HAP-1 (cell line): Measurements from ENCODE around the gene DCAF4L1.

Experiments
- DNase-seq, 2 experiments: peaks; one replicate each; pipeline ENCODE4 v3.0.0-alpha.2; 2016 to 2020; ENCODE audit warnings: low spot score in 2 of 2
- H3K27me3 ChIP-seq: fragments of 250-450 bp; sonication (Bioruptor Pico); 2 replicates; pipeline ENCODE4 v1.5.1; 2020; ENCODE audit warnings: low read depth, mild to moderate bottlenecking, moderate library complexity
- H3K36me3 ChIP-seq: fragments of 250-450 bp; sonication (Bioruptor Pico); replicated peaks from 2 replicates; pipeline ENCODE4 v1.5.1; 2020; ENCODE audit warnings: mild to moderate bottlenecking
- H3K4me1 ChIP-seq: fragments of 250-450 bp; sonication (Bioruptor Pico); 2 replicates; pipeline ENCODE4 v1.5.1; 2020; ENCODE audit warnings: mild to moderate bottlenecking
- H3K4me3 ChIP-seq: fragments of 250-450 bp; sonication (Bioruptor Pico); 2 replicates; pipeline ENCODE4 v1.5.1; 2020; ENCODE audit warnings: mild to moderate bottlenecking, moderate library complexity
- H3K9me3 ChIP-seq: fragments of 250-450 bp; sonication (Bioruptor Pico); 2 replicates; pipeline ENCODE4 v1.5.1; 2020; ENCODE audit warnings: mild to moderate bottlenecking, moderate library complexity
- in situ Hi-C: fragments of 300-500 bp; cut with MboI; formaldehyde crosslinking; loops from 3 replicates; pipeline ENCODE4 v1.14.3; 2020; ENCODE audit warnings: low sequenced_read_pairs, inconsistent platforms, mixed read lengths

DCAF4L1 gene

GRCh38 chr4:41981456-41981855 lies at the start of gene DCAF4L1:
TSS of gene DCAF4L1 (plus strand) at chr4:41981756. CDS start at chr4:41981793, 37 bp downstream.
- Histone ChIP-seq H3K4me1 (peaks cover 12% of the 10 kb centered on the region), H3K27me3 (no peaks in the 10 kb centered on the region), H3K4me3 (no peak within 1 kb of the TSS), H3K9me3 (no peaks in the 10 kb centered on the region), H3K36me3 (no peaks in the 10 kb centered on the region)
- no peak for DNase-seq
- in situ Hi-C loops, result no loop called here

GRCh38 chr4:41932988-41933387 lies 48.6 kb upstream of the DCAF4L1 start:
- Histone ChIP-seq H3K4me1 (peaks cover 33% of the 10 kb centered on the region), H3K4me3 (no peak overlapping the region), H3K9me3 (no peaks in the 10 kb centered on the region), H3K36me3 (peaks cover 1% of the 10 kb centered on the region), H3K27me3 (no peaks in the 10 kb centered on the region)
- in situ Hi-C loops, result no loop called here
- DNase-seq, result no peak

- Histone ChIP-seq H3K27me3 (no peaks in the 10 kb centered on the region), H3K4me3 (no peak overlapping the region), H3K36me3 (peaks cover 11% of the 10 kb centered on the region), H3K9me3 (no peaks in the 10 kb centered on the region), H3K4me1 (peaks cover 43% of the 10 kb centered on the region)
- DNase-seq, result no peak
- in situ Hi-C loops, result no loop called here
Observed at GRCh38 chr4:41933997-41934503, 47.5 kb upstream of the DCAF4L1 start.

GRCh38 chr4:41934514-41934900 lies 47.0 kb upstream of the DCAF4L1 start:
- in situ Hi-C loops, result no loop called here
- peaks cover 44% of the 10 kb centered on the region for H3K4me1 ChIP-seq
- no peak for DNase-seq
- peak overlapping the region; percentile 78 for H3K4me3 ChIP-seq
- peaks cover 16% of the 10 kb centered on the region for H3K36me3 ChIP-seq
- H3K9me3 ChIP-seq, result no peaks in the 10 kb centered on the region
- H3K27me3 ChIP-seq, result no peaks in the 10 kb centered on the region

GRCh38 chr4:41934901-41935651 lies 46.5 kb upstream of the DCAF4L1 start, which contains the start of gene TMEM33:
TSS of gene TMEM33 (plus strand) at chr4:41935429. CDS start at chr4:41935485, 56 bp downstream.
- Histone ChIP-seq H3K4me3 (peak within 1 kb of the TSS; percentile 78), H3K36me3 (peaks cover 19% of the 10 kb centered on the region), H3K4me1 (peaks cover 40% of the 10 kb centered on the region), H3K9me3 (no peaks in the 10 kb centered on the region), H3K27me3 (no peaks in the 10 kb centered on the region)
- in situ Hi-C loops, result no loop called here
- peak; percentile 93 to 94 for DNase-seq

- in situ Hi-C loops, result no loop called here
- DNase-seq, result no peak
- peaks cover 35% of the 10 kb centered on the region for H3K4me1 ChIP-seq
Observed at GRCh38 chr4:41935652-41936021, 45.9 kb upstream of the DCAF4L1 start.

GRCh38 chr4:41939016-41939626 lies 42.4 kb upstream of the DCAF4L1 start:
- Histone ChIP-seq H3K27me3 (no peaks in the 10 kb centered on the region), H3K4me3 (no peak overlapping the region), H3K36me3 (peaks cover 36% of the 10 kb centered on the region), H3K4me1 (peaks cover 51% of the 10 kb centered on the region), H3K9me3 (no peaks in the 10 kb centered on the region)
- in situ Hi-C loops, result no loop called here
- peak in 1 of 2 experiments; percentile 34 for DNase-seq

More at GRCh38 chr4:41935652-41936021, 45.9 kb upstream of the DCAF4L1 start:
- H3K9me3 ChIP-seq, result no peaks in the 10 kb centered on the region
- no peaks in the 10 kb centered on the region for H3K27me3 ChIP-seq
- peaks cover 19% of the 10 kb centered on the region for H3K36me3 ChIP-seq
- peak overlapping the region; percentile 78 for H3K4me3 ChIP-seq

- no peak for DNase-seq
- Histone ChIP-seq H3K27me3 (no peaks in the 10 kb centered on the region), H3K4me1 (peaks cover 64% of the 10 kb centered on the region), H3K36me3 (peaks cover 48% of the 10 kb centered on the region), H3K4me3 (no peak overlapping the region), H3K9me3 (no peaks in the 10 kb centered on the region)
- in situ Hi-C loops, result no loop called here
Observed at GRCh38 chr4:41940834-41941233, 40.7 kb upstream of the DCAF4L1 start.

- Histone ChIP-seq H3K9me3 (no peaks in the 10 kb centered on the region), H3K27me3 (no peaks in the 10 kb centered on the region), H3K36me3 (peaks cover 63% of the 10 kb centered on the region), H3K4me1 (peaks cover 55% of the 10 kb centered on the region), H3K4me3 (no peak overlapping the region)
- DNase-seq, result no peak
- in situ Hi-C loops, result no loop called here
Observed at GRCh38 chr4:41943506-41943905, 38.0 kb upstream of the DCAF4L1 start.

GRCh38 chr4:41944089-41944488 lies 37.5 kb upstream of the DCAF4L1 start:
- in situ Hi-C loops, result no loop called here
- Histone ChIP-seq H3K27me3 (no peaks in the 10 kb centered on the region), H3K4me1 (peaks cover 49% of the 10 kb centered on the region), H3K36me3 (peaks cover 58% of the 10 kb centered on the region), H3K4me3 (no peak overlapping the region), H3K9me3 (no peaks in the 10 kb centered on the region)
- DNase-seq, result peak; percentile 67 to 90

- Histone ChIP-seq H3K9me3 (no peaks in the 10 kb centered on the region), H3K36me3 (peaks cover 81% of the 10 kb centered on the region), H3K4me1 (peaks cover 31% of the 10 kb centered on the region), H3K27me3 (no peaks in the 10 kb centered on the region), H3K4me3 (no peak overlapping the region)
- in situ Hi-C loops, result no loop called here
- DNase-seq, result no peak
Observed at GRCh38 chr4:41949531-41949930, 32.0 kb upstream of the DCAF4L1 start.

GRCh38 chr4:41957634-41958033 lies 23.9 kb upstream of the DCAF4L1 start:
- in situ Hi-C loops, result loop anchor here (25.0 kb wide), 1 partner anchor 580 kb away; no protein-coding TSS in a partner anchor
- H3K4me3 ChIP-seq, result no peak overlapping the region
- H3K36me3 ChIP-seq, result peaks cover 24% of the 10 kb centered on the region
- H3K27me3 ChIP-seq, result no peaks in the 10 kb centered on the region
- peaks cover 15% of the 10 kb centered on the region for H3K4me1 ChIP-seq
- DNase-seq, result peak; percentile 28 to 40
- no peaks in the 10 kb centered on the region for H3K9me3 ChIP-seq

GRCh38 chr4:41963105-41963504 lies 18.5 kb upstream of the DCAF4L1 start:
- Histone ChIP-seq H3K36me3 (peaks cover 5% of the 10 kb centered on the region; the same call in 1 of the 2 replicates), H3K4me3 (no peak overlapping the region), H3K4me1 (peaks cover 15% of the 10 kb centered on the region), H3K27me3 (no peaks in the 10 kb centered on the region), H3K9me3 (no peaks in the 10 kb centered on the region)
- peak in 1 of 2 experiments; percentile 36 for DNase-seq
- in situ Hi-C loops, result loop anchor here (25.0 kb wide), 1 partner anchor 574 kb away; no protein-coding TSS in a partner anchor

- Histone ChIP-seq H3K36me3 (peaks cover 4% of the 10 kb centered on the region; the same call in 1 of the 2 replicates), H3K27me3 (no peaks in the 10 kb centered on the region), H3K9me3 (no peaks in the 10 kb centered on the region), H3K4me1 (peaks cover 8% of the 10 kb centered on the region), H3K4me3 (no peak overlapping the region)
- in situ Hi-C loops, result loop anchor here (25.0 kb wide), 1 partner anchor 573 kb away; no protein-coding TSS in a partner anchor
- DNase-seq, result no peak
Observed at GRCh38 chr4:41964401-41964800, 17.2 kb upstream of the DCAF4L1 start.
